HEK293 (cell line): Measurements from ENCODE around the gene GNAT1.

Source experiments
- BCL6B ChIP-seq: fragments of 450-650 bp; formaldehyde crosslinking; IDR thresholded peaks from 2 replicates; pipeline ENCODE4 v1.5.1; 2017; ENCODE audit warnings: missing biosample characterization, missing genetic modification characterization
- FEZF1 ChIP-seq: fragments of 450-650 bp; formaldehyde crosslinking; IDR thresholded peaks from 2 replicates; pipeline ENCODE4 v1.5.1; 2016; ENCODE audit warnings: missing biosample characterization, missing genetic modification characterization
- KLF1 ChIP-seq: fragments of 450-650 bp; formaldehyde crosslinking; IDR thresholded peaks from 2 replicates; pipeline ENCODE4 v1.5.1; 2016; ENCODE audit warnings: missing biosample characterization, missing genetic modification characterization
- KLF10 ChIP-seq: fragments of 450-650 bp; IDR thresholded peaks from 2 replicates; pipeline ENCODE4 v1.5.1; 2018; ENCODE audit warnings: missing biosample characterization, mild to moderate bottlenecking, missing genetic modification characterization
- KLF17 ChIP-seq: fragments of 450-650 bp; formaldehyde crosslinking; IDR thresholded peaks from 2 replicates; pipeline ENCODE4 v1.5.1; 2016; ENCODE audit warnings: missing biosample characterization, missing genetic modification characterization
- OSR2 ChIP-seq: fragments of 450-650 bp; formaldehyde crosslinking; IDR thresholded peaks from 2 replicates; pipeline ENCODE4 v1.5.1; 2016; ENCODE audit warnings: missing biosample characterization, missing genetic modification characterization
- PRDM10 ChIP-seq: fragments of 450-650 bp; formaldehyde crosslinking; IDR thresholded peaks from 2 replicates; pipeline ENCODE4 v1.5.1; 2016; ENCODE audit warnings: missing biosample characterization, missing genetic modification characterization
- PRDM4 ChIP-seq: fragments of 450-650 bp; formaldehyde crosslinking; IDR thresholded peaks from 2 replicates; pipeline ENCODE4 v1.5.1; 2017; ENCODE audit warnings: missing biosample characterization, missing genetic modification characterization
- REPIN1 ChIP-seq: fragments of 450-650 bp; formaldehyde crosslinking; IDR thresholded peaks from 2 replicates; pipeline ENCODE4 v1.5.1; 2017; ENCODE audit warnings: missing biosample characterization, missing genetic modification characterization, low read depth
- SCRT1 ChIP-seq: fragments of 450-650 bp; formaldehyde crosslinking; IDR thresholded peaks from 2 replicates; pipeline ENCODE4 v1.5.1; 2016; ENCODE audit warnings: missing biosample characterization, missing genetic modification characterization, borderline replicate concordance
- ZBTB17 ChIP-seq: fragments of 450-650 bp; formaldehyde crosslinking; IDR thresholded peaks from 2 replicates; pipeline ENCODE4 v1.5.1; 2016; ENCODE audit warnings: missing biosample characterization, missing genetic modification characterization
- ZBTB44 ChIP-seq: fragments of 450-650 bp; IDR thresholded peaks from 2 replicates; pipeline ENCODE4 v1.5.1; 2018; ENCODE audit warnings: missing biosample characterization, mild to moderate bottlenecking, missing genetic modification characterization
- ZBTB48 ChIP-seq: fragments of 450-650 bp; formaldehyde crosslinking; IDR thresholded peaks from 2 replicates; pipeline ENCODE4 v1.5.1; 2016; ENCODE audit warnings: missing biosample characterization, missing genetic modification characterization
- ZFP37 ChIP-seq: fragments of 450-650 bp; formaldehyde crosslinking; IDR thresholded peaks from 2 replicates; pipeline ENCODE4 v1.5.1; 2016; ENCODE audit warnings: missing biosample characterization, missing genetic modification characterization
- ZIC2 ChIP-seq: fragments of 450-650 bp; formaldehyde crosslinking; IDR thresholded peaks from 2 replicates; pipeline ENCODE4 v1.5.1; 2016; ENCODE audit warnings: missing biosample characterization, missing genetic modification characterization
- ZNF138 ChIP-seq: fragments of 450-650 bp; formaldehyde crosslinking; IDR thresholded peaks from 2 replicates; pipeline ENCODE4 v1.5.1; 2016; ENCODE audit warnings: missing biosample characterization, missing genetic modification characterization, borderline replicate concordance
- ZNF24 ChIP-seq: fragments of 450-650 bp; formaldehyde crosslinking; IDR thresholded peaks from 2 replicates; pipeline ENCODE4 v1.5.1; 2016; ENCODE audit warnings: missing biosample characterization, missing genetic modification characterization
- ZNF292 ChIP-seq: fragments of 450-650 bp; formaldehyde crosslinking; IDR thresholded peaks from 2 replicates; pipeline ENCODE4 v1.5.1; 2016; ENCODE audit warnings: low read depth, missing biosample characterization, missing genetic modification characterization, borderline replicate concordance
- ZNF341 ChIP-seq: fragments of 450-650 bp; formaldehyde crosslinking; IDR thresholded peaks from 2 replicates; pipeline ENCODE4; 2016; ENCODE audit warnings: low read depth, missing biosample characterization, missing genetic modification characterization
- ZNF354C ChIP-seq: fragments of 450-650 bp; formaldehyde crosslinking; IDR thresholded peaks from 2 replicates; pipeline ENCODE4 v1.5.1; 2016; ENCODE audit warnings: missing biosample characterization, missing genetic modification characterization, low read depth, borderline replicate concordance
- ZNF362 ChIP-seq: fragments of 450-650 bp; formaldehyde crosslinking; IDR thresholded peaks from 2 replicates; pipeline ENCODE4 v1.5.1; 2016; ENCODE audit warnings: missing biosample characterization, missing genetic modification characterization
- ZNF37A ChIP-seq: fragments of 450-650 bp; IDR thresholded peaks from 2 replicates; pipeline ENCODE4 v1.5.1; 2018; ENCODE audit warnings: missing biosample characterization, missing genetic modification characterization
- ZNF416 ChIP-seq: fragments of 450-650 bp; formaldehyde crosslinking; IDR thresholded peaks from 2 replicates; pipeline ENCODE4 v1.5.1; 2016; ENCODE audit warnings: missing biosample characterization, missing genetic modification characterization
- ZNF555 ChIP-seq: fragments of 450-650 bp; formaldehyde crosslinking; conservative IDR thresholded peaks from 2 replicates; pipeline ENCODE4 v1.5.1; 2017; ENCODE audit warnings: missing biosample characterization, mild to moderate bottlenecking, missing genetic modification characterization, inconsistent platforms
- ZNF558 ChIP-seq: fragments of 450-650 bp; formaldehyde crosslinking; IDR thresholded peaks from 2 replicates; pipeline ENCODE4 v1.5.1; 2016; ENCODE audit warnings: missing biosample characterization, missing genetic modification characterization
- ZNF561 ChIP-seq: fragments of 450-650 bp; IDR thresholded peaks from 2 replicates; pipeline ENCODE4 v1.5.1; 2018; ENCODE audit warnings: missing biosample characterization, missing genetic modification characterization, borderline replicate concordance
- ZNF621 ChIP-seq: fragments of 450-650 bp; formaldehyde crosslinking; IDR thresholded peaks from 2 replicates; pipeline ENCODE4 v1.5.1; 2017; ENCODE audit warnings: missing biosample characterization, missing genetic modification characterization
- ZNF626 ChIP-seq: fragments of 450-650 bp; sonication (Bioruptor Pico); formaldehyde crosslinking; IDR thresholded peaks from 2 replicates; pipeline ENCODE4 v1.5.1; 2018; ENCODE audit warnings: missing biosample characterization, missing genetic modification characterization, inconsistent platforms
- ZNF677 ChIP-seq: fragments of 450-650 bp; IDR thresholded peaks from 2 replicates; pipeline ENCODE4 v1.5.0; 2018; ENCODE audit warnings: missing biosample characterization, mild to moderate bottlenecking, missing genetic modification characterization, moderate library complexity

Gene GNAT1

GRCh38 chr3:50166620-50167019, 24.8 kb upstream of the GNAT1 start (continued):
- TF ChIP-seq BCL6B: no peak
- no peak for TF ChIP-seq KLF10 (tag by site-specific recombination)
- no peak for TF ChIP-seq ZNF626
- no peak for TF ChIP-seq ZNF558 (tag by site-specific recombination)
- TF ChIP-seq FEZF1: peak; percentile 71
- TF ChIP-seq ZNF677: no peak
- no peak for TF ChIP-seq ZNF292
- TF ChIP-seq ZNF341 (tag by site-specific recombination): 0 out of 2 replicates have a peak, but pooled peaks have one; percentile 10
- TF ChIP-seq ZNF37A (tag by site-specific recombination): no peak
- no peak for TF ChIP-seq ZNF362 (tag by site-specific recombination)
- no peak for TF ChIP-seq ZNF138 (tag by site-specific recombination)
- no peak for TF ChIP-seq OSR2
- no peak for TF ChIP-seq ZNF24
- no peak for TF ChIP-seq PRDM10 (tag by site-specific recombination)
- TF ChIP-seq KLF1: 0 out of 2 replicates have a peak, but pooled peaks have one; percentile 13
- no peak for TF ChIP-seq ZBTB17
- peak; percentile 27; the same call in 1 of the 2 replicates for TF ChIP-seq KLF17 (tag by site-specific recombination)
- TF ChIP-seq ZNF416 (tag by site-specific recombination): no peak
- TF ChIP-seq ZNF621 (tag by site-specific recombination): no peak
- no peak for TF ChIP-seq ZBTB44
- TF ChIP-seq ZNF555 (tag by site-specific recombination): no peak
- TF ChIP-seq ZNF561: no peak
- TF ChIP-seq ZNF354C (tag by site-specific recombination): no peak
- TF ChIP-seq ZIC2 (tag by site-specific recombination): 0 out of 2 replicates have a peak, but pooled peaks have one; percentile 37
- no peak for TF ChIP-seq REPIN1 (tag by site-specific recombination)
- TF ChIP-seq PRDM4 (tag by site-specific recombination): 0 out of 2 replicates have a peak, but pooled peaks have one; percentile 41
- TF ChIP-seq SCRT1: no peak
- TF ChIP-seq ZBTB48 (tag by site-specific recombination): no peak
- no peak for TF ChIP-seq ZFP37 (tag by site-specific recombination)
